Caco-2 (cell line): ENCODE data around the gene TRIM6. TPM values are rescaled to one million over a fixed set of nuclear protein-coding genes. Genes with fewer than 3 reads are reported as not detected.

Experiments
- BruUV-seq: library from RNA; stranded (reverse); fragments of 400-500 nt; replicated peaks from 2 replicates; lab custom pipeline; 2021; lab: Mats Ljungman, UMichigan
- CTCF ChIA-PET: fragments of 300-600 bp; sonication (Branson Sonifier 250); formaldehyde crosslinking; loops from one replicate; lab custom pipeline; 2022; ENCODE audit warnings: antibody characterized with exemption; lab: Charles Lee
- POLR2A ChIA-PET: fragments of 300-600 bp; sonication (Branson Sonifier 250); formaldehyde crosslinking; loops from one replicate; lab custom pipeline; 2022; ENCODE audit warnings: antibody characterized with exemption; lab: Charles Lee
- DNase-seq, 2 experiments: peaks; one replicate each; pipeline versions ENCODE4 v3.0.0 to v3.0.0-alpha.2; 2020 to 2022
- H3K27me3 ChIP-seq: replicated peaks from 2 replicates; pipeline ENCODE4 v1.6.0; 2011; ENCODE audit warnings: low read length; ENCODE audit not compliant: control insufficient read depth, insufficient read depth
- H3K36me3 ChIP-seq: 2 replicates; pipeline ENCODE4 v1.5.1; 2011; ENCODE audit warnings: low read length; ENCODE audit not compliant: control insufficient read depth, insufficient read depth
- H3K4me1 ChIP-seq: fragments of 250-450 bp; sonication (Bioruptor Pico); 2 replicates; pipeline ENCODE4 v1.5.1; 2020; ENCODE audit warnings: mild to moderate bottlenecking
- H3K4me3 ChIP-seq: 2 replicates; pipeline ENCODE4 v1.5.1; 2011; ENCODE audit warnings: low read depth, mild to moderate bottlenecking, control low read depth, low read length
- H3K9me3 ChIP-seq: fragments of 250-450 bp; sonication (Bioruptor Pico); 2 replicates; pipeline ENCODE4 v1.5.1; 2020; ENCODE audit warnings: mild to moderate bottlenecking, moderate library complexity
- H3K27ac Mint-ChIP-seq: one replicate; pipeline ENCODE4 v1.8.0; 2022; ENCODE audit warnings: mixed read lengths; ENCODE audit not compliant: unreplicated experiment
- H3K27me3 Mint-ChIP-seq: one replicate; pipeline ENCODE4 v1.8.0; 2022; ENCODE audit warnings: mixed read lengths; ENCODE audit not compliant: insufficient read depth, unreplicated experiment
- H3K36me3 Mint-ChIP-seq: one replicate; pipeline ENCODE4 v1.8.0; 2022; ENCODE audit warnings: mild to moderate bottlenecking, mixed read lengths; ENCODE audit not compliant: insufficient read depth, unreplicated experiment
- H3K4me1 Mint-ChIP-seq: one replicate; pipeline ENCODE4 v1.8.0; 2022; ENCODE audit warnings: low read depth, mixed read lengths; ENCODE audit not compliant: unreplicated experiment
- H3K4me3 Mint-ChIP-seq: one replicate; pipeline ENCODE4 v1.8.0; 2022; ENCODE audit warnings: mild to moderate bottlenecking, moderate library complexity, mixed read lengths; ENCODE audit not compliant: unreplicated experiment
- H3K9me3 Mint-ChIP-seq: one replicate; pipeline ENCODE4 v1.8.0; 2022; ENCODE audit warnings: mixed read lengths; ENCODE audit not compliant: unreplicated experiment
- intact Hi-C: fragments of 100-400 bp; cut with micrococcal nuclease; formaldehyde crosslinking; loops from one replicate; pipeline ENCODE4 v1.10.0; 2022; ENCODE audit not compliant: unreplicated experiment
- total RNA-seq: library from RNA; stranded (reverse); gene quantifications from 2 replicates; pipeline ENCODE4 v1.2.3, GENCODE V29; 2022
- TF ChIP-seq, protein P1 (sequence below), 2 experiments: fragments of 200-600 bp in 1 of 2; IDR thresholded peaks; 1 replicate in 1 of 2; 2 replicates in 1 of 2; pipeline versions ENCODE4 v1.5.1 to v1.8.0; 2011 to 2022; ENCODE audit warnings: antibody characterized with exemption in 1 of 2, control low read depth in 1 of 2, inconsistent platforms in 1 of 2, low read depth in 1 of 2, low read length in 1 of 2, mild to moderate bottlenecking in 1 of 2, moderate library complexity in 1 of 2; ENCODE audit not compliant: insufficient read depth in 1 of 2, severe bottlenecking in 1 of 2, unreplicated experiment in 1 of 2

TRIM6 gene
- total RNA-seq, 1 experiment from 2014 or later, result 0.43 TPM

DNA sequence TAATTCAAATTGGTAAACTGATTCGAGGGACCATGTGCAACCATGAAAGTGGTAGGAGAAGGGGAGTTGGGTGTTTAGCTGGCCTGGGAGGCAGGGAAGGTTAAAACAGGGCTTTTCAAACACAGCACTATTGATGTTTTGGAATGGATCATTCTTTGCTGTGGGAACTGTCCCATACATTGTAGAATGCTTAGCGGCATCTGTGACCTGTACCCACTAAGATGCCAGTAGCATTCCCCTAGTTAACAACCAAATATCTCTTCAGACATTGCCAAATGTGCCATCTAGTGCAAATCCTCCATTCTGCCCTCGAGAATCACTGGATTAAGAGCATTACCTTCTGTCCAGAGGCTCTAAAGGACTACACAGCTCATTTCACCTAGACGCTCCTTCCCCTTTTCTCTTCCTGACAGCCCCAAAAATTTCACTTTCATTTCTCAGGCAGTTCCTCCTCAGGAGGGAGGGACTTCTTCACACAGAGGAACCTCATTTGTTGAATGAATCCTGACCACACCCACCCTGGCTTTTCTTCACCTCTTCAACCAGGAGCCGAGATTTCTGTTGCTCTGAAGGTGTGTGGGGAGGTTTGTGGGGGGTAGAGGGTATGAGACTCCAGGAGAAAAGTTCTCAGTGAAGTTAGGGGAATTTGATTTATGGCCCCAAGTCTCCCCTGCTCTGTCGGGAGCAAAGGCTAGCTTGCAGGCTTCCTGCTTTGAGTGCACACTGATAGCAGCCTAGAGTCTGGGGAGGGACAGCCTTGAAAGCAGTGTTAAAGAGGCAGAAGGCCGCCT is 28.2 kb downstream of the TRIM6 start, which contains the start of gene TRIM34:
TSS of gene TRIM34 (plus strand) at position 513 of the 791 bp plus-strand sequence. CDS start 7,331 bp downstream, outside the sequence.
- H3K4me1 ChIP-seq, result peaks cover 53% of the 10 kb centered on the region
- CTCF ChIA-PET, result no interaction called here
- Mint-ChIP-seq H3K27me3 (no peaks in the 10 kb centered on the region), H3K9me3 (no peaks in the 10 kb centered on the region), H3K27ac (peak within 1 kb of the TSS; percentile 76), H3K4me1 (peaks cover 38% of the 10 kb centered on the region), H3K36me3 (peaks cover 7% of the 10 kb centered on the region), H3K4me3 (peak within 1 kb of the TSS; percentile 75)
- TF ChIP-seq, protein P1, sequence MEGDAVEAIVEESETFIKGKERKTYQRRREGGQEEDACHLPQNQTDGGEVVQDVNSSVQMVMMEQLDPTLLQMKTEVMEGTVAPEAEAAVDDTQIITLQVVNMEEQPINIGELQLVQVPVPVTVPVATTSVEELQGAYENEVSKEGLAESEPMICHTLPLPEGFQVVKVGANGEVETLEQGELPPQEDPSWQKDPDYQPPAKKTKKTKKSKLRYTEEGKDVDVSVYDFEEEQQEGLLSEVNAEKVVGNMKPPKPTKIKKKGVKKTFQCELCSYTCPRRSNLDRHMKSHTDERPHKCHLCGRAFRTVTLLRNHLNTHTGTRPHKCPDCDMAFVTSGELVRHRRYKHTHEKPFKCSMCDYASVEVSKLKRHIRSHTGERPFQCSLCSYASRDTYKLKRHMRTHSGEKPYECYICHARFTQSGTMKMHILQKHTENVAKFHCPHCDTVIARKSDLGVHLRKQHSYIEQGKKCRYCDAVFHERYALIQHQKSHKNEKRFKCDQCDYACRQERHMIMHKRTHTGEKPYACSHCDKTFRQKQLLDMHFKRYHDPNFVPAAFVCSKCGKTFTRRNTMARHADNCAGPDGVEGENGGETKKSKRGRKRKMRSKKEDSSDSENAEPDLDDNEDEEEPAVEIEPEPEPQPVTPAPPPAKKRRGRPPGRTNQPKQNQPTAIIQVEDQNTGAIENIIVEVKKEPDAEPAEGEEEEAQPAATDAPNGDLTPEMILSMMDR (IDR thresholded peaks at IDR 0.05; ENCODE audit: insufficient read depth in 1 of 2, low read depth in 1 of 2, low read length in 1 of 2, severe bottlenecking in 1 of 2, unreplicated experiment in 1 of 2), result no peak
- DNase-seq, result peak; percentile 70 to 76
- POLR2A ChIA-PET, result no interaction called here
- no peaks in the 10 kb centered on the region for H3K27me3 ChIP-seq
- no TSS peak for BruUV-seq
- no peaks in the 10 kb centered on the region for H3K9me3 ChIP-seq
- no peaks in the 10 kb centered on the region for H3K36me3 ChIP-seq
- peak within 1 kb of the TSS; percentile 32 for H3K4me3 ChIP-seq
- intact Hi-C loops, result no loop called here

DNA sequence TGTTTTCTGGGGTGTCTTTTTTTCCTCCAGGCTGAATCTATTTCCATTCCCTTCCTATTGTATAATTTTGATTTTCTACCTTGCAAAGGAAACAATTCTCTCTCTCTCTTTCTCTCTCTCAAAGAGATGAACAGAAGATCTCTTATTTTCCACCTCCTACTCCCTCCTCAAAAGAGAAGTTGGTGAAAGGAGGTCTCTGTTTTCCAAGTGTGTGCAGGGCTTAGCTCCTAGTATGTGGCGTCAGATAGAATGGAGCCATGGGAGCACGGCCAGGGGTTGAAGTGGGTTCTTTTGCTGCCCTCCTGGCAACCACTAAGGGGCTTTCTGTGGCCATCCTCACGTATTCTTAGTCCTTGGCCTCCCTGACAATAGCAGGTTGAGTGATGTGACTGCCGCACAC is 28.8 kb downstream of the TRIM6 start:
- TF ChIP-seq, protein P1 (IDR thresholded peaks at IDR 0.05; ENCODE audit: insufficient read depth in 1 of 2, low read depth in 1 of 2, low read length in 1 of 2, severe bottlenecking in 1 of 2, unreplicated experiment in 1 of 2), result no peak
- Mint-ChIP-seq H3K4me3 (peak overlapping the region; percentile 75), H3K9me3 (peaks cover 3% of the 10 kb centered on the region), H3K27me3 (no peaks in the 10 kb centered on the region), H3K36me3 (peaks cover 5% of the 10 kb centered on the region), H3K4me1 (peaks cover 35% of the 10 kb centered on the region), H3K27ac (peak overlapping the region; percentile 76)
- POLR2A ChIA-PET, result no interaction called here
- no peaks in the 10 kb centered on the region for H3K27me3 ChIP-seq
- intact Hi-C loops, result no loop called here
- BruUV-seq, result no TSS peak
- peak overlapping the region; percentile 32 for H3K4me3 ChIP-seq
- CTCF ChIA-PET, result no interaction called here
- no peaks in the 10 kb centered on the region for H3K9me3 ChIP-seq
- DNase-seq, result no peak
- no peaks in the 10 kb centered on the region for H3K36me3 ChIP-seq
- peaks cover 48% of the 10 kb centered on the region for H3K4me1 ChIP-seq

DNA sequence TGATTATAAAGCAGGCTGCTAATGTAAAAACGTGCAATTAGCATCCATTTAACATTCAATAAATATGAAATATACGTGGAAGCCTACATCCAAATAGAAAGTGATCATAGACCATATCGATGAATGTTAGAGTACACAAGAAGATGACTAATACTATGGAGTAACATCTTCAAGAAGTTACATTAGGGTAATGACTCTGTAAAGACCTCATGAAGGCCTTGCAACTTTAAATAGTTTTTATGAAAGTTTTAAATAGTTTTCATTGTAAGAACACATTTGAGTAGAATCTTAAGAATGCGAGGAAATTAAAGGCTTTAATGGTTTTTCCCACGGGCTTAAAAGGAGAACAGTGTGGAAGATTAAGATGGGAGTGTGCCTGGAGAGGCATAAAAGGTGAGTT is 29.8 kb downstream of the TRIM6 start:
- ChIA-PET POLR2A (no interaction called here), CTCF (no interaction called here)
- Mint-ChIP-seq H3K4me1 (peaks cover 26% of the 10 kb centered on the region), H3K4me3 (peak overlapping the region; percentile 75), H3K36me3 (no peaks in the 10 kb centered on the region), H3K27ac (peak overlapping the region; percentile 76), H3K27me3 (no peaks in the 10 kb centered on the region), H3K9me3 (peaks cover 9% of the 10 kb centered on the region)
- no peak overlapping the region for H3K4me3 ChIP-seq
- no TSS peak for BruUV-seq
- peaks cover 40% of the 10 kb centered on the region for H3K4me1 ChIP-seq
- no peak for DNase-seq
- intact Hi-C loops, result no loop called here
- TF ChIP-seq, protein P1 (IDR thresholded peaks at IDR 0.05; ENCODE audit: insufficient read depth in 1 of 2, low read depth in 1 of 2, low read length in 1 of 2, severe bottlenecking in 1 of 2, unreplicated experiment in 1 of 2), result no peak
- no peaks in the 10 kb centered on the region for H3K9me3 ChIP-seq
- H3K27me3 ChIP-seq, result no peaks in the 10 kb centered on the region
- H3K36me3 ChIP-seq, result no peaks in the 10 kb centered on the region
